Kidney (tissue), 14 donors: Measurements from ENCODE around the gene ASTN2. TPM values are rescaled to one million over a fixed set of nuclear protein-coding genes. Genes with fewer than 3 reads are reported as not detected.

ENCODE experiments used
- DNase-seq, 5 donors: peaks; one replicate each; pipeline ENCODE4 v3.0.0-alpha.2; 2013 to 2020
- FAIRE-seq: peaks from 2 replicates; lab custom pipeline; 2012; peaks lifted over from hg19 to GRCh38; lab: Jason Lieb, UNC
- H3K27ac ChIP-seq, 2 donors: one replicate each; pipeline ENCODE4 v1.7.0; 2013; ENCODE audit warnings: low read depth in 2 of 2, low read length in 2 of 2, inconsistent platforms in 1 of 2
- H3K27me3 ChIP-seq: one replicate; pipeline ENCODE4 v1.7.1; 2013; ENCODE audit warnings: low read length, inconsistent platforms; ENCODE audit not compliant: control insufficient read depth, insufficient read depth
- H3K36me3 ChIP-seq, 3 donors: one replicate each; pipeline versions ENCODE4 v1.7.0 to v1.7.1; 2013; ENCODE audit warnings: low read length in 3 of 3, control low read depth in 1 of 3, inconsistent platforms in 1 of 3; ENCODE audit not compliant: insufficient read depth in 3 of 3, control insufficient read depth in 2 of 3
- H3K4me1 ChIP-seq, 3 donors: one replicate each; pipeline versions ENCODE4 v1.7.0 to v1.7.1; 2013; ENCODE audit warnings: low read length in 3 of 3, inconsistent platforms in 1 of 3, low read depth in 1 of 3; ENCODE audit not compliant: control insufficient read depth in 2 of 3, insufficient read depth in 2 of 3
- H3K4me3 ChIP-seq, 3 donors: one replicate each; pipeline versions ENCODE4 v1.7.0 to v1.8.1; 2013; ENCODE audit warnings: low read length in 3 of 3, control low read depth in 1 of 3, inconsistent platforms in 1 of 3
- H3K9ac ChIP-seq, 3 donors: one replicate each; pipeline versions ENCODE4 v1.7.0 to v1.7.1; 2013; ENCODE audit warnings: low read length in 3 of 3, control low read depth in 1 of 3, inconsistent platforms in 1 of 3
- H3K9me3 ChIP-seq, 3 donors: one replicate each; pipeline versions ENCODE4 v1.7.0 to v1.7.1; 2013; ENCODE audit warnings: low read length in 3 of 3, control low read depth in 1 of 3, inconsistent platforms in 1 of 3; ENCODE audit not compliant: control insufficient read depth in 2 of 3, insufficient read depth in 1 of 3
- intact Hi-C: fragments of 100-400 bp; cut with DNase I; formaldehyde crosslinking; loops from one replicate; pipeline ENCODE4 v1.11.1; 2022
- polyA plus RNA-seq: library from polyadenylated mRNA; stranded (reverse); fragments of 350-450 nt; fragmentation: Illumina TruSeq; extraction: RNeasy Lipid Tissue Mini Kit (QIAGEN cat#74804); gene quantifications from one replicate; pipeline ENCODE4 v1.2.3, GENCODE V29; 2014; ENCODE audit warnings: low read depth, low replicate concordance; ENCODE audit not compliant: insufficient read depth
- total RNA-seq: library from RNA; stranded (reverse); fragmentation: NEBNext Ultra II Directional; extraction: Animal tissue kit (Norgen Biotek cat#: 25700); gene quantifications from one replicate; pipeline ENCODE4 v1.2.1, GENCODE V29; 2021
- TF ChIP-seq, protein P1 (sequence below): IDR thresholded peaks from 3 replicates; pipeline ENCODE4 v1.5.1; 2012; ENCODE audit warnings: mild to moderate bottlenecking, moderate library complexity, borderline replicate concordance; ENCODE audit not compliant: insufficient read depth; ENCODE audit errors: extremely low read depth
- donor health status: control.
- donor health status: control.
- donor health status: control.
- donor health status: control.
- donor health status: control.
- donor health status: DM: yes; HTN: yes; CAD: no.
- donor health status: Normal renal cell carcinoma (clear cell type).

Gene ASTN2
- total and polyA plus RNA-seq, 2 donors from 2014 or later = 7.6 to 11.5 TPM

DNA sequence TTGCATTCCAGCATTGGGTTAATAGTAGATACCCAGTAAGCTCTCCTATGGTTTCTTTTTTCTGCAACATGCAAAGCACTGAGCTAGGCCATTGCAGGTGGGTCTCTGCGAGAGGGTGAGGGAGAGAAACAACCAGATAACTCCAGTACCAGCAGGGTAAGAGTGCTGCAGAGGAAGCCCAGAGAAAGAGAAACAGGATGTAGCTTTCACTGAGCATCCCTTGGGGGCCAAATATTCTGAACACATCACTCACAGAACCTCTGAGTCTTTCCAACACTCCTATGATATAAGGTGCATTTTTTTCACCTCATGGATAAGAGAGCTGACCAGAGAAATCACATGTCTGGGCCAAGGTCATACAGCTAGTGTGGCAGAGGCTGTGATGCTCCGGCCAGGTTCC lies 651.1 kb downstream of the ASTN2 start:
- Histone ChIP-seq H3K9me3 (peaks cover 0 to 2% (median 0%) of the 10 kb centered on the region in 3 donors), H3K9ac (no peak overlapping the region), H3K27ac (no peak overlapping the region), H3K4me3 (no peak overlapping the region), H3K4me1 (no peaks in the 10 kb centered on the region), H3K27me3 (no peaks in the 10 kb centered on the region), H3K36me3 (no peaks in the 10 kb centered on the region)
- no peak for DNase-seq
- intact Hi-C loops = no loop called here
- no peak for FAIRE-seq
- TF ChIP-seq, protein P1, sequence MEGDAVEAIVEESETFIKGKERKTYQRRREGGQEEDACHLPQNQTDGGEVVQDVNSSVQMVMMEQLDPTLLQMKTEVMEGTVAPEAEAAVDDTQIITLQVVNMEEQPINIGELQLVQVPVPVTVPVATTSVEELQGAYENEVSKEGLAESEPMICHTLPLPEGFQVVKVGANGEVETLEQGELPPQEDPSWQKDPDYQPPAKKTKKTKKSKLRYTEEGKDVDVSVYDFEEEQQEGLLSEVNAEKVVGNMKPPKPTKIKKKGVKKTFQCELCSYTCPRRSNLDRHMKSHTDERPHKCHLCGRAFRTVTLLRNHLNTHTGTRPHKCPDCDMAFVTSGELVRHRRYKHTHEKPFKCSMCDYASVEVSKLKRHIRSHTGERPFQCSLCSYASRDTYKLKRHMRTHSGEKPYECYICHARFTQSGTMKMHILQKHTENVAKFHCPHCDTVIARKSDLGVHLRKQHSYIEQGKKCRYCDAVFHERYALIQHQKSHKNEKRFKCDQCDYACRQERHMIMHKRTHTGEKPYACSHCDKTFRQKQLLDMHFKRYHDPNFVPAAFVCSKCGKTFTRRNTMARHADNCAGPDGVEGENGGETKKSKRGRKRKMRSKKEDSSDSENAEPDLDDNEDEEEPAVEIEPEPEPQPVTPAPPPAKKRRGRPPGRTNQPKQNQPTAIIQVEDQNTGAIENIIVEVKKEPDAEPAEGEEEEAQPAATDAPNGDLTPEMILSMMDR = no peak

DNA sequence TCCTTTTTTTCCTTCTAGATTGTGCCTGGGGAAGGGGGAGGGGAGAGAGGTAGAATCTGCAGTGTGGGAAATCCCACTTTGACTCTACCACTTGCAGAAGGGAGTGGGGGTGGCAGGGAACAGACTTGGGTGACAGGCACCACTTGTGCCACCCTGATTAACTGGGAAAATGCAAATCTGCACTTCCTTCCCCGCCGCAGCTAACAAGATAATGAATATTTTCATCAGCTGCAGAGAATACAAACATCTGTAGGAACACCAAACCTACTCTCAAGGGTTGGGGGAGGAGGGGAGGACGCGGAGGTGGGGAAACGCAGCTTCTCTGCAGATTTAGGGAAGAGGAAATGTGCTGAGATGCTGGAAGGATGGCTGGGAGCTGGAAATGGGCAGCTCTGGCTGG lies 654.2 kb downstream of the ASTN2 start:
- no peak overlapping the region for H3K27ac ChIP-seq
- H3K9ac ChIP-seq = no peak overlapping the region
- no peaks in the 10 kb centered on the region for H3K9me3 ChIP-seq
- TF ChIP-seq, protein P1 = no peak
- intact Hi-C loops = no loop called here
- no peaks in the 10 kb centered on the region for H3K36me3 ChIP-seq
- H3K4me3 ChIP-seq = no peak overlapping the region
- FAIRE-seq = no peak
- no peaks in the 10 kb centered on the region for H3K4me1 ChIP-seq
- H3K27me3 ChIP-seq = no peaks in the 10 kb centered on the region
- no peak for DNase-seq

DNA sequence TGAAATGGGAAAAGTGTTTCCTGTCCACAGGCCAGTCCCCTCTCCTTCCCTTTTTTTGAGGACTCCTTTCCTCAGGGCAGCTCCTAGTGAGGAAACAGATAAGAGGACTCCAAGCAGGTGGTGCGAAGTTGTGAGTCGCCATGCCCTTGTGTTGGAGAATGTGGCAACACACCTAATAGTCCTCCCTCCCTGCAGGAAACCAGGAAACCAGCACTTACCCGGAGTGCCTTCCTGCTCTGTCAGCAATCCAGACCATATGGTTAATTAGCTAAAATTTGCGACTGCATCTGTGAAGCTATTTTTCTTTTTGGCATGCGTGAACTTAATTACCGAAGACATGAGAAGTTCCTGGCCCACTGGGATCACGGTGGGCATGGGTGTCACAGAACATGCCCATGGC lies 657.8 kb downstream of the ASTN2 start:
- Histone ChIP-seq H3K27ac (no peak overlapping the region), H3K9ac (no peak overlapping the region), H3K27me3 (no peaks in the 10 kb centered on the region), H3K4me3 (no peak overlapping the region), H3K9me3 (no peaks in the 10 kb centered on the region), H3K4me1 (no peaks in the 10 kb centered on the region), H3K36me3 (no peaks in the 10 kb centered on the region)
- TF ChIP-seq, protein P1 = no peak
- no peak for FAIRE-seq
- DNase-seq = no peak
- intact Hi-C loops = no loop called here

DNA sequence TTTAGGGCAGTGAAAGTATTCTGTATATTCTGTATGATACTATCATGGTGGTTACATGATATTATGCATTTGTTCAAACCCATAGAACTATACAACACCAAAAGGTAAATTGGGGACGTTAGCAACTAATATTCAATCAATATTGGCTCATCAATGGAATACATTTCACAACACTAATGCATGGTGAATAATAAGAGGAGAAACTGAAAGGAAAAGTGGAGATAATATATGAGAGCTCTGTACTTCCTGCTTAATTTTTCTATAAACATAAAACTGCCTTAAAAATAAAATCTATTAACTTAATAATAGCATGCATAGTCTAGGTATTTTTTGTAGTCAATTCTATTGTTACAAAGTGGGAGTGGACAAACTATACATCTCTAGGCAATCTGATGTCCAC lies 661.5 kb downstream of the ASTN2 start:
- intact Hi-C loops = no loop called here
- FAIRE-seq = no peak
- no peaks in the 10 kb centered on the region for H3K27me3 ChIP-seq

More for the DNA sequence above, 661.5 kb downstream of the ASTN2 start:
- Histone ChIP-seq H3K4me1 (no peaks in the 10 kb centered on the region), H3K9me3 (no peaks in the 10 kb centered on the region), H3K4me3 (no peak overlapping the region), H3K36me3 (no peaks in the 10 kb centered on the region), H3K27ac (no peak overlapping the region), H3K9ac (no peak overlapping the region)
- TF ChIP-seq, protein P1 = no peak
- no peak for DNase-seq
